Activated naive CD4-positive, alpha-beta T cell treated with anti-CD3 and anti-CD28 coated beads for 36 hours (primary cell): ENCODE results near the gene ATP6V0D1. TPM values are rescaled to one million over a fixed set of nuclear protein-coding genes. Genes with fewer than 3 reads are reported as not detected.
A peak's percentile ranks its signal among the peaks of the same experiment; 100 is the strongest.
"Not testable (repeated sequence)": the region's sequence is repeated elsewhere in the genome, so short reads cannot be mapped to it uniquely, and the experiment has no call there.

Experiments
- CTCF ChIA-PET: fragments of 350-600 bp; sonication (Branson Sonifier 250); formaldehyde crosslinking; loops from one replicate; lab custom pipeline; 2021; ENCODE audit warnings: antibody characterized with exemption; lab: Charles Lee
- DNase-seq: peaks from one replicate; pipeline ENCODE4 v3.0.0-alpha.2; 2020
- H3K27ac Mint-ChIP-seq: one replicate; pipeline ENCODE4 v1.8.0; 2021; ENCODE audit warnings: mild to moderate bottlenecking, mixed read lengths
- H3K27me3 Mint-ChIP-seq: one replicate; pipeline ENCODE4 v1.8.0; 2021; ENCODE audit warnings: low read depth, mixed read lengths
- H3K36me3 Mint-ChIP-seq: one replicate; pipeline ENCODE4 v1.8.0; 2021; ENCODE audit warnings: low read depth, mixed read lengths
- H3K4me1 Mint-ChIP-seq: one replicate; pipeline ENCODE4 v1.8.0; 2021; ENCODE audit warnings: low read depth, mixed read lengths
- H3K4me3 Mint-ChIP-seq: one replicate; pipeline ENCODE4 v1.8.0; 2021; ENCODE audit warnings: mild to moderate bottlenecking, moderate library complexity, mixed read lengths
- H3K9me3 Mint-ChIP-seq: one replicate; pipeline ENCODE4 v1.8.0; 2021; ENCODE audit warnings: mixed read lengths
- intact Hi-C: fragments of 100-400 bp; cut with micrococcal nuclease; formaldehyde crosslinking; loops from one replicate; pipeline ENCODE4 v1.15.1; 2023
- total RNA-seq, 2 experiments: library from RNA; stranded (reverse); gene quantifications; one replicate each; pipeline ENCODE4 v1.2.3, GENCODE V29; 2021

Gene ATP6V0D1
- total RNA-seq, 2 experiments from 2014 or later = 11.9 to 15.3 TPM

GRCh38 chr16:67518676-67519075 lies 37.7 kb upstream of the ATP6V0D1 start:
- Mint-ChIP-seq H3K36me3 (no peaks in the 10 kb centered on the region), H3K9me3 (no peaks in the 10 kb centered on the region), H3K4me1 (peaks cover 15% of the 10 kb centered on the region), H3K4me3 (no peak overlapping the region), H3K27ac (no peak overlapping the region), H3K27me3 (no peaks in the 10 kb centered on the region)
- CTCF ChIA-PET = interaction anchor here (0.9 to 5.4 kb wide), 4 partner anchors 29 to 148 kb away, joined by 4 to 131 read pairs (median 45); partner anchors contain the start of genes ACD, C16orf86, CARMIL2 and ENKD1
- intact Hi-C loops = no loop called here
- DNase-seq = no peak

GRCh38 chr16:67517661-67518423 lies 36.9 kb upstream of the ATP6V0D1 start:
- Mint-ChIP-seq H3K27me3 (no peaks in the 10 kb centered on the region), H3K4me3 (no peak overlapping the region), H3K36me3 (no peaks in the 10 kb centered on the region), H3K4me1 (peaks cover 15% of the 10 kb centered on the region), H3K27ac (no peak overlapping the region), H3K9me3 (no peaks in the 10 kb centered on the region)
- no peak for DNase-seq
- CTCF ChIA-PET = interaction anchor here (0.6 to 9.8 kb wide), 8 partner anchors 15 to 149 kb away, joined by 3 to 195 read pairs (median 4); partner anchors contain the start of genes ATP6V0D1 and CARMIL2
- intact Hi-C loops = no loop called here

- DNase-seq = no peak
- Mint-ChIP-seq H3K9me3 (no peaks in the 10 kb centered on the region), H3K27ac (no peak overlapping the region), H3K4me3 (no peak overlapping the region), H3K36me3 (no peaks in the 10 kb centered on the region), H3K27me3 (no peaks in the 10 kb centered on the region), H3K4me1 (peaks cover 12% of the 10 kb centered on the region)
- CTCF ChIA-PET = interaction anchor here (0.6 to 9.8 kb wide), 10 partner anchors 16 to 150 kb away, joined by 3 to 195 read pairs (median 4); partner anchors contain the start of genes AGRP, ATP6V0D1 and CARMIL2
- intact Hi-C loops = no loop called here
Observed at GRCh38 chr16:67517155-67517445, 36.1 kb upstream of the ATP6V0D1 start.

GRCh38 chr16:67516296-67517154 lies 35.6 kb upstream of the ATP6V0D1 start:
- intact Hi-C loops = no loop called here
- no peaks in the 10 kb centered on the region for H3K9me3 Mint-ChIP-seq
- H3K4me1 Mint-ChIP-seq = peaks cover 11% of the 10 kb centered on the region
- CTCF ChIA-PET = interaction anchor here (0.6 to 9.8 kb wide), 14 partner anchors 13 to 292 kb away, joined by 3 to 195 read pairs (median 4); partner anchors contain the start of genes AGRP, ATP6V0D1 and CARMIL2
- H3K36me3 Mint-ChIP-seq = no peaks in the 10 kb centered on the region
- no peak overlapping the region for H3K4me3 Mint-ChIP-seq
- no peak overlapping the region for H3K27ac Mint-ChIP-seq
- no peak for DNase-seq
- H3K27me3 Mint-ChIP-seq = no peaks in the 10 kb centered on the region

- peak; percentile 95 for DNase-seq
- Mint-ChIP-seq H3K4me3 (no peak overlapping the region), H3K9me3 (no peaks in the 10 kb centered on the region), H3K27me3 (no peaks in the 10 kb centered on the region), H3K36me3 (no peaks in the 10 kb centered on the region), H3K4me1 (peaks cover 6% of the 10 kb centered on the region), H3K27ac (peak overlapping the region; percentile 77)
- intact Hi-C loops = loop anchor here (1.0 kb wide), 4 partner anchors 10 to 86 kb away; partner anchors contain the start of gene ATP6V0D1
- CTCF ChIA-PET = interaction anchor here (0.6 to 9.8 kb wide), 37 partner anchors 8 to 571 kb away, joined by 3 to 195 read pairs (median 4); partner anchors contain the start of genes ATP6V0D1, NFATC3 and TSNAXIP1
Observed at GRCh38 chr16:67514382-67514828, 33.4 kb upstream of the ATP6V0D1 start.

GRCh38 chr16:67513892-67514291 lies 32.9 kb upstream of the ATP6V0D1 start:
- not testable (repeated sequence) for DNase-seq, H3K36me3 Mint-ChIP-seq, H3K27ac Mint-ChIP-seq, H3K27me3 Mint-ChIP-seq, H3K9me3 Mint-ChIP-seq, H3K4me3 Mint-ChIP-seq
- intact Hi-C loops = loop anchor here (1.0 kb wide), 4 partner anchors 10 to 86 kb away; partner anchors contain the start of gene ATP6V0D1
- CTCF ChIA-PET = interaction anchor here (0.6 to 9.8 kb wide), 39 partner anchors 8 to 961 kb away, joined by 3 to 195 read pairs (median 4); partner anchors contain the start of genes ATP6V0D1, NFATC3 and TSNAXIP1
- H3K4me1 Mint-ChIP-seq = peaks cover 12% of the 10 kb centered on the region

- no peaks in the 10 kb centered on the region for H3K27me3 Mint-ChIP-seq
- intact Hi-C loops = no loop called here
- no peaks in the 10 kb centered on the region for H3K9me3 Mint-ChIP-seq
- no peak for DNase-seq
- peaks cover 42% of the 10 kb centered on the region for H3K4me1 Mint-ChIP-seq
- CTCF ChIA-PET = interaction anchor here (0.7 to 9.8 kb wide), 3 partner anchors 12 to 28 kb away, joined by 3 to 195 read pairs (median 17); partner anchors contain the start of gene ATP6V0D1
- no peak overlapping the region for H3K27ac Mint-ChIP-seq
- no peaks in the 10 kb centered on the region for H3K36me3 Mint-ChIP-seq
- H3K4me3 Mint-ChIP-seq = no peak overlapping the region
Observed at GRCh38 chr16:67509016-67509415, 28.1 kb upstream of the ATP6V0D1 start.

GRCh38 chr16:67506468-67506867 lies 25.5 kb upstream of the ATP6V0D1 start:
- H3K27me3 Mint-ChIP-seq = no peaks in the 10 kb centered on the region
- intact Hi-C loops = no loop called here
- H3K4me3 Mint-ChIP-seq = no peak overlapping the region
- CTCF ChIA-PET = interaction anchor here (0.6 to 1.1 kb wide), 4 partner anchors 8 to 26 kb away, joined by 3 to 4 read pairs (median 3); partner anchors contain the start of gene ATP6V0D1
- H3K27ac Mint-ChIP-seq = no peak overlapping the region
- no peak for DNase-seq
- H3K36me3 Mint-ChIP-seq = no peaks in the 10 kb centered on the region
- peaks cover 50% of the 10 kb centered on the region for H3K4me1 Mint-ChIP-seq
- H3K9me3 Mint-ChIP-seq = no peaks in the 10 kb centered on the region

- H3K27me3 Mint-ChIP-seq = no peaks in the 10 kb centered on the region
- intact Hi-C loops = loop anchor here (1.0 kb wide), 2 partner anchors 10 to 23 kb away; partner anchors contain the start of gene ATP6V0D1
- DNase-seq = peak; percentile 75
- CTCF ChIA-PET = interaction anchor here (0.5 to 2.0 kb wide), 8 partner anchors 9 to 43 kb away, joined by 3 to 7 read pairs (median 4); partner anchors contain the start of gene ATP6V0D1
- H3K27ac Mint-ChIP-seq = peak overlapping the region; percentile 64
- H3K36me3 Mint-ChIP-seq = peaks cover 1% of the 10 kb centered on the region
- no peaks in the 10 kb centered on the region for H3K9me3 Mint-ChIP-seq
- H3K4me3 Mint-ChIP-seq = no peak overlapping the region
- peaks cover 49% of the 10 kb centered on the region for H3K4me1 Mint-ChIP-seq
Observed at GRCh38 chr16:67504031-67505021, 23.4 kb upstream of the ATP6V0D1 start.

GRCh38 chr16:67499106-67499505 lies 18.1 kb upstream of the ATP6V0D1 start:
- Mint-ChIP-seq H3K4me3 (no peak overlapping the region), H3K27me3 (no peaks in the 10 kb centered on the region), H3K9me3 (no peaks in the 10 kb centered on the region), H3K27ac (no peak overlapping the region), H3K36me3 (peaks cover 1% of the 10 kb centered on the region), H3K4me1 (peaks cover 12% of the 10 kb centered on the region)
- CTCF ChIA-PET = interaction anchor here (2.1 to 11.9 kb wide), 2 partner anchors 14 to 22 kb away, joined by 8 to 195 read pairs; no protein-coding TSS in a partner anchor
- intact Hi-C loops = no loop called here
- DNase-seq = no peak
